Stimulated activated CD8-positive, alpha-beta memory T cell treated with anti-CD3 and anti-CD28 coated beads, Interleukin-4, amount 100 ng/mL, for 4 hours (primary cell): ENCODE data around the gene FERMT3.

Experiments used
- DNase-seq, 2 donors: peaks; one replicate each; pipeline ENCODE4 v3.0.0-alpha.2; 2020; ENCODE audit warnings: low read depth in 2 of 2, low spot score in 1 of 2

FERMT3 gene

GRCh38 chr11:64247729-64248531 lies 41.4 kb downstream of the FERMT3 start:
- no peak for DNase-seq

- DNase-seq: no peak
These were observed 42.1 kb downstream of the FERMT3 start for GRCh38 chr11:64248578-64248977.

GRCh38 chr11:64249038-64249437 lies 42.5 kb downstream of the FERMT3 start:
- no peak for DNase-seq

GRCh38 chr11:64249563-64250414 lies 43.3 kb downstream of the FERMT3 start:
- DNase-seq: no peak

- no peak for DNase-seq
These were observed 44.0 kb downstream of the FERMT3 start for GRCh38 chr11:64250415-64251015.

- DNase-seq: no peak
These were observed 44.7 kb downstream of the FERMT3 start, which contains the start of gene PLCB3 for GRCh38 chr11:64251016-64251752. PLCB3 (plus strand) TSS chr11:64251530; CDS start chr11:64251650, 120 bp downstream.

GRCh38 chr11:64251753-64252002 lies 45.2 kb downstream of the FERMT3 start:
- no peak for DNase-seq

GRCh38 chr11:64252003-64252872 lies 45.7 kb downstream of the FERMT3 start:
- DNase-seq: no peak

GRCh38 chr11:64253043-64253442 lies 46.5 kb downstream of the FERMT3 start:
- no peak for DNase-seq

GRCh38 chr11:64253481-64253880 lies 47.0 kb downstream of the FERMT3 start:
- DNase-seq: no peak

GRCh38 chr11:64254326-64254725 lies 47.8 kb downstream of the FERMT3 start:
- DNase-seq: no peak

- DNase-seq: no peak
These were observed 48.9 kb downstream of the FERMT3 start for GRCh38 chr11:64255135-64256128.

- no peak for DNase-seq
These were observed 49.8 kb downstream of the FERMT3 start for GRCh38 chr11:64256300-64256699.

GRCh38 chr11:64258356-64258755 lies 51.8 kb downstream of the FERMT3 start:
- DNase-seq: no peak

GRCh38 chr11:64258946-64259532 lies 52.5 kb downstream of the FERMT3 start:
- DNase-seq: no peak

GRCh38 chr11:64259533-64260067 lies 53.1 kb downstream of the FERMT3 start:
- no peak for DNase-seq

GRCh38 chr11:64260147-64260708 lies 53.7 kb downstream of the FERMT3 start:
- no peak for DNase-seq

GRCh38 chr11:64261556-64262080 lies 55.1 kb downstream of the FERMT3 start:
- no peak for DNase-seq
